GM13976 (cell line): ENCODE measurements around the gene COL26A1.

ENCODE experiments used
- DNase-seq: peaks from one replicate; pipeline ENCODE4 v3.0.0; 2012; ENCODE audit warnings: low spot score
- in situ Hi-C: fragments of 300-500 bp; cut with MboI; formaldehyde crosslinking; loops from one replicate; pipeline ENCODE4 v1.12.0; 2022; ENCODE audit warnings: low sequenced_read_pairs, mixed read lengths, inconsistent platforms; ENCODE audit not compliant: unreplicated experiment
- TF ChIP-seq, protein P1 (sequence below): IDR thresholded peaks from 2 replicates; pipeline ENCODE4 v1.5.1; 2012; ENCODE audit warnings: borderline replicate concordance, mild to moderate bottlenecking; ENCODE audit not compliant: insufficient read depth; ENCODE audit errors: extremely low read depth, missing control alignments, control extremely low read depth

The COL26A1 gene

DNA sequence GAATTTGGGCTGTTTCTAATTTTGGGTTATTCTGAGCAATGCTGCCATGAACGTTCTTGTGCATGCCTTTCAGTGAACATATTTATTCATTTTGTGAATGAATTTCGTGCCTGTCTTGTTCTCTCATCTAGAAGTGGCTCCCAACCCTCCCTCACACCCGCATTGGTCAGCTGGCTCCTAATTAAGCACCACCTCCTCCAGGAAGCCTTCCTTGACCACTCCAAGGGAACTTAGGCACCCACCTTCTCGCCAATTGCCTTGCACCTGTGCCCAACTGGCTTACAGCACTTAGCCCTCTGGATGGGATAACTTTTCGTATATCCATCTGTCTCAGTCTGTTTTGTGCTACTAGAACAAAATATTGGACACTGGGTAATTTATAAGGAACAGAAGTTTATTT lies 159.3 kb downstream of the COL26A1 start:
- DNase-seq: no peak
- in situ Hi-C loops: no loop called here
- TF ChIP-seq, protein P1, sequence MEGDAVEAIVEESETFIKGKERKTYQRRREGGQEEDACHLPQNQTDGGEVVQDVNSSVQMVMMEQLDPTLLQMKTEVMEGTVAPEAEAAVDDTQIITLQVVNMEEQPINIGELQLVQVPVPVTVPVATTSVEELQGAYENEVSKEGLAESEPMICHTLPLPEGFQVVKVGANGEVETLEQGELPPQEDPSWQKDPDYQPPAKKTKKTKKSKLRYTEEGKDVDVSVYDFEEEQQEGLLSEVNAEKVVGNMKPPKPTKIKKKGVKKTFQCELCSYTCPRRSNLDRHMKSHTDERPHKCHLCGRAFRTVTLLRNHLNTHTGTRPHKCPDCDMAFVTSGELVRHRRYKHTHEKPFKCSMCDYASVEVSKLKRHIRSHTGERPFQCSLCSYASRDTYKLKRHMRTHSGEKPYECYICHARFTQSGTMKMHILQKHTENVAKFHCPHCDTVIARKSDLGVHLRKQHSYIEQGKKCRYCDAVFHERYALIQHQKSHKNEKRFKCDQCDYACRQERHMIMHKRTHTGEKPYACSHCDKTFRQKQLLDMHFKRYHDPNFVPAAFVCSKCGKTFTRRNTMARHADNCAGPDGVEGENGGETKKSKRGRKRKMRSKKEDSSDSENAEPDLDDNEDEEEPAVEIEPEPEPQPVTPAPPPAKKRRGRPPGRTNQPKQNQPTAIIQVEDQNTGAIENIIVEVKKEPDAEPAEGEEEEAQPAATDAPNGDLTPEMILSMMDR: no peak

DNA sequence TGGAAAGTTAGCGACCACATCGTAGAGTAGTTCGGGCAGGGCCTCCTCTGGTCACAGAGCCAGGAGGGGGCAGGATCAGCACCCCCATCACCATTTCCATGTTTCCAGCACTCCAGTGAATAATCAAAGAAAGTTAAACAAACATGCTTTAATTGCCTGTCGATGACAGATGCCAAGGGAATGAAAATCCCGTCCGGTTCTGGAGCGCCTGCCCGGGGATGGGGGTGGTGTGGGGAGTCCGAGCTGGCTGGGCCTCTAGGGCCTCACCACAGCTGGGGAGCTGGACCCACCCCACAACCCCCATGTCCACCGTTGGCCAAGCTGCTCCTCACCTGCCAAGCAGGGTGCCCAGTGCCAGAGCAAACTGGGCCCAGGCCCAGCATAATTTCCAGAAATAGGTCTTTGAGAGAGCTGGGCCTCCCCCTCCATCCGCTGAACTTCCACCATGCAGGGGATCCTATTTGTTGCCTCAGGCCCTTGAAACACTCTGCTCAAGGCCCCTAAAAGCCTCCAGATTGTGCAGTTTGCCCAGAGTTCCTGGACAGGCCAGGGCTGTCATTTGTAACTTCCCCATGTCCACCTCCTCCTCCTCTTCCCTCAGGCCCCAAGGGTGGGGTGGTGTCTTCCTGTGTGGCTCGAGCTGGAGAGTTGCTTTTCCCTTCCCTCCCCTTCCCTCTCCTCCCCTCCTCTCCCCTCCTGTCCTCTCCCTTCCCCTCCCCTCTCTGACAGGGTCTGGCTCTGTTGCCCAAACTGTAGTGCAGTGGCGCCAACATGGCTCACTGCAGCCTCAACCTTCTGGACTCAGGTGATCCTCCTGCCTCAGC lies 165.4 kb downstream of the COL26A1 start:
- no peak for DNase-seq
- in situ Hi-C loops: loop anchor here (25.0 kb wide), 1 partner anchor 859 kb away; the partner anchor contains the start of gene PRKRIP1
- TF ChIP-seq, protein P1: no peak

DNA sequence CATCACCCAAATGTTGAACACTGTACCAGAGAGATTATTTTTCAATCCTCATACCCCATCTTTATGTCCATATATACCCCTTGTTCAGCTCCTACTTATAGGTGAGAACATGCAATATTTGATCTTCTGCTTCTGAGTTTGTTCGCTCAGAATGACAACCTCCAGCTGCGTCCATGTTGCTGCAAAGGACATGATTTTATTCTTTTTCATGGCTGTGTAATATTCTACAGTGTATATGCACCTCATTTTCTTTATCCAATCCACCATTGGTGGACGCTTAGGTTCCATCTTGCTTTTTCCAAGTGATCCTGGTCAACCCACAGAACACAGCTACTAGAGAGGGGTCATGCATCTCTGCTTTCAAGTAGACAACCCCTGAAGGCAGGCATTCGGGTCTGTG lies 166.9 kb downstream of the COL26A1 start:
- TF ChIP-seq, protein P1: no peak
- in situ Hi-C loops: loop anchor here (25.0 kb wide), 1 partner anchor 858 kb away; the partner anchor contains the start of gene PRKRIP1
- DNase-seq: no peak

DNA sequence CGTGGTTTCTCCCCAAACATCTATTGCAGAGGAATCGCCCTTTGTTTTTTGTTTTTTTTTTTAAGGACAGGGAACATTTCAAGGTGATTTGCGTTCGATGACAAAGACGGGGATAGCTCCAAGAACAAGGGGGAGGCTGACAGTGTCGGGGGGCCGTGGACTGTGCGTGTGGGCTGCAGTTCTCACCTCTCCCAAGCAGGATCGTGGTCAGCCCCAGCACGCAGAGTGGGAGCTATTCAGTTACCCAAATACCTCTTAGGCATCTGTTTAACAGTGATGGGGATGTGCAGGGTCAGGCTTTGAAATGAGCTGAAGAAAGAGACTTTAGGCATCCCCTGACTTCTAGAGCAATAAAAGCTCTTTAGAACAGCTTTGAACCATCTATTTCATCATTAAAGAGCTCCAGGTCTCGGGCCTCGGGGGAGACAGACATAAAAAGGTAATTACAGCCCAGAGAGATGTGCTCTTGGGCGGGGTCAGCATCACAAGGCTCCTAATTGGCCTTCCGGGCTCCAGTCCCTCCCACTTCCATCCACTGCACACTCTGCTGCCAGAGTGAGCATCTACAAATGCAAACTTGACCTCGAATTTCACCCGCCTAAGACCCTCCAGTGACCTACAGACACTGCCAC lies 169.2 kb downstream of the COL26A1 start:
- in situ Hi-C loops: loop anchor here (25.0 kb wide), 1 partner anchor 855 kb away; the partner anchor contains the start of gene PRKRIP1
- TF ChIP-seq, protein P1: no peak
- no peak for DNase-seq

DNA sequence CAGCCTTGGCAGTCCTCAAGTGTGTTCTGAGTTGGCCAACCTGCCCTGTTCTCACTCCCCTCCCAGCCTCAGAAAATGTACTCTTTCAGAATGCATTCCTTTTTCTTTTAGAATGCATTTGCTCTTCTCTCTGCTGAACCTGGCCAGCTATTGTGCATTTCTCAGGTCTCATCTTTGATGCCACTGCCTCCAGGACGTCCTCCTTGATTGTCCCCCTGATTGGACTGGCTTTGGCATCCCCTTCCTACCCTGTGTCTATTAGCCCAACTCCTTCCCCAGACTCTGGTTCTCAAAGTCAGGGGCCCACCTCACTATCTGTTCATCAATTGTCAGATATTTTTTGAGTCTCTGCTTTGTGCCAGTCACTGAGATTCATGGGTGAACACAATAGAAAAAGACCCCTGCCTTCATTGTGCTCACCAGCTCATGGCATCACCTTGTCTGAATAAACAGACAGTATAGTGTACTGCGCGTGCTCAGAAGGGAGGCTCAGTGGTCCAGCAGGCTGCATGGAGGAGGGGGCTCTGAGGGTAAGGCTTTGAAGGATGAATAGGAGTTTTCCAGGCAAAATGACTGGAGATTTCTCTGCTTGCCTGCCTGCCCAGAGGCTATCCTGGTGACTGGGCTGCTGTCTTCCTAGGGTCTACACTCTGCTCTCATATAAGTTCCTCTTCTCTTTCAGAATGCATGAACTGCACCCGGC lies 169.9 kb downstream of the COL26A1 start:
- in situ Hi-C loops: loop anchor here (25.0 kb wide), 1 partner anchor 855 kb away; the partner anchor contains the start of gene PRKRIP1
- TF ChIP-seq, protein P1: no peak
- DNase-seq: no peak

DNA sequence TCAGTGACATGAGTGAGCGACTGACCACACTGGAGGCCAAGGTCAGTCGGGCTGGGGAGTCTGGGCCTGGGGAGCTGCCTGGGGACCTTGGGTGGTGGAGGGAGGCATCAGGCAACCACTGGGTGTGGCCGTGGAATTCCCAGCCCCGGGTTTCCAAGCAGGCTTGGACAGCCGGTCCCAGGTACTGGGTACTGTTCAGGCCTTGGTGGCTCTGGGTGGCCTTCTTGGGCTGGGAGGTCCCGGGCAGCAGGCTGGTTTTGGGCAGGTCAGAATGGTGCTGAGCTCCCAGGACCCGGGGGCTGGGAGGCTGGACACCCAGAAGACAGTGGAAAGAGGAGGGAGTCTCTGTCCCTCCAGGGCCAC lies 170.4 kb downstream of the COL26A1 start:
- in situ Hi-C loops: loop anchor here (25.0 kb wide), 1 partner anchor 854 kb away; the partner anchor contains the start of gene PRKRIP1
- TF ChIP-seq, protein P1: no peak

More for the DNA sequence above, 170.4 kb downstream of the COL26A1 start:
- no peak for DNase-seq
